Posterior cingulate gyrus (tissue), 11 donors: ENCODE results near the gene SMOC2.

Source experiments
- DNase-seq, 10 donors: peaks; one replicate each; pipeline versions ENCODE4 v3.0.0 to v3.0.0-alpha.2; 2020 to 2021; ENCODE audit warnings: mixed read lengths in 3 of 10
- intact Hi-C: fragments of 100-400 bp; cut with DNase I; formaldehyde crosslinking; loops from one replicate; pipeline ENCODE4 v1.15.1; 2023

SMOC2 gene

DNA sequence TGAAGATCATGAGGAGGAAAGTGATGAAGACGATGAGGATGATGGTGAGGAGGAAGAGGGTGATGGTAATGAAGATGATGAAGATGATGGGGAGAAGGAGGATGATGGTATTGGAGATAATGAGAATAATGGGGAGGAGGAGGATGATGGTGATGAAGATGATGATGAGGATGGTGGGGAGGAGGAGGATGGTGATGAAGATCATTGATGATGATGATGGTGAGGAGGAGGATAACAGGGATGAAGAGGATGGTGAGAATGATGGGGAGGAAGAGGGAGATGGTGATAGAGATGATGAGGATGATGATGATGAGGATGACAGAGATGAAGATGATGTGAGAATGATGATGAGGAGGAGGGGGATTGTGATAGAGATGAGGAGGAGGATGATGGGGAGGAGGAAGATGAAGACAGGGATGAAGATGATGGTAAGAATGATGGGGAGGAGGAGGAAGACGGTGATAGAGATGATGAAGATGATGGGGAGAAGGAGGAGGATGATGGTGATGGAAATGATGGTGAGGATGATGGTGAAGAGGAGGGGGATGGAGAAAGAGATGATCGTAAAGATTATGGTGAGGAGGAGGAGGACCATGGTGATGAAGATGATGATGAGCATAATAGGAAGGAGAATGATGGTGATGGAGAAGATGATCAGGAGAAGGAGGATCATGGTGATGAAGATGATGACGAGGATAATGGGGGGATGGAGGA is 273.7 kb downstream of the SMOC2 start:
- DNase-seq: no peak
- intact Hi-C loops: no loop called here

DNA sequence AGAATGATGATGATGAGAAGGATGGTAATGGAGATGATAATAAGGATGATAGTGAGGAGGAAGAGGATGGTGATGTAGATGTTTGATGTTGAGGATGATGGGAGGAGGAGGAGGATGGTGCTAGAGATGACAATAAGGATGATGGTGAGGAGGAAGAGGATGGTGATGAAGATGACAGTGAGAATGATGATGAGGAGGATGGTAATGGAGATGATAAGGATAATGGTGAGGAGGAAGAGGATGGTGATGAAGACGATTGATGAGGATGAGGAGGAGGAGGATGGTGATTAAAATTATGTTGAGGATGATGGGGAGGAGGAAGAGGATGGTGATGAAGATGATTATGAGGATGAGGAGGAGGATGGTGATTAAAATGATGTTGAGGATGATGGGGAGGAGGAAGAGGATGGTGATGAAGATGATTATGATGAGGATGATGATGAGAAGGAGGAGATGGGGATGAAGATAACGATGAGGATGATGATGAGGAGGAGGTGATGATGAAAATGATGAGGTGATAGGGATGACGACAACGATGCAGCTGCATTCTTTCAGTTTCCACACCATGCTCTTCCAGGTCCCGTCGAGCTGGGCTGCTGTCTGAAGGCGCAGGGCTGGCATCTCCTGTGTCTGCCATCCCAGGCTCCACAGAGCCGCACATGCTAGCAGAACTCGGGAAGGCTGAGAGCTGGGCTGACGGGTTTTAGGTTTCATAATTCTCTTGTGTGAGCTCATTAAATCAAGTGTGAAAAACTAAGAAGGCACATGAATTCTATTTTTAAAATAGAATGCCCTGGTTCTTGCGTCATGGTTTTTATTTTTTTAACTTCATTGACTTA is 274.9 kb downstream of the SMOC2 start:
- no peak for DNase-seq
- intact Hi-C loops: no loop called here

DNA sequence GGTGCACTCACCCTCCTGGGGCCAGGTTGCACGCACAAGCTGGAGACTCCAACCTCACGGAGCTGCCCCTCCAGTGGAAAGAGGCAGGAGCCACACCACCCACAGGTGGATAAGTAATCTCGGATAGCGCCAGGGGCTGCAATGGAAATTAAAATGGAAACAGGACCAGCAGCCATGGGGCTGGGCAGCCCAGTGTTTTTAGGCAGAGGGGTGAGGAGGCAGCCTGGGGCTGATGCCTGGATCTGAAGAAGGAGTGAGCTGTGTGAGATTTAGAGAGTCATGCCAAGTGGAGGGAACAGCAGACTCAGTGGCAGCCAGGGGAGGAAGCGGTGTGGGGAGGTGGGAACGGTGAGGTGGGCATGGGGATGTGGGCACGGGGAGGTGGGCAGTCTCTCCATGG is 275.6 kb downstream of the SMOC2 start:
- intact Hi-C loops: no loop called here
- DNase-seq: no peak

DNA sequence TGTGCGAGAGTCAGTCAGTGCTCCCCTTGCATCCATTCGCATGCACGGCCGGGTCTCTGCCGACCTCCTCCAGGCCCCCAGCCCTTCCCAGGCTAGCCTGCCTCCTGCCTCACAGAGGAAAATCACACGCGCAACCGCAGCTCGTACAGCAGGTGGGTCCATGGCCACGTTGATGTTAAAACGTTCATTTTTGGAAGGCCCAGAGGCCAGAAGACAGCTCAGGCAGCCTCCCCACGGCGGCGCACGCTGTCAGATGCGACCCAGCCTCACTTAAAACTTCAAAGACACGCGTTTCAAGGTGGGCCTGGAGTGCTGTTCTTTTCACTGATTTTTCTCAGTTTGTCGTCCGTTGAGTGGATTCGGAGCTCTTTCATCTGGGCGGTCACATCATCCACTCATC is 276.5 kb downstream of the SMOC2 start:
- peak in 1 of 10 donors; percentile 69 for DNase-seq
- intact Hi-C loops: no loop called here
